B cell (primary cell): ENCODE measurements around the gene PLEKHG4B. TPM values are rescaled to one million over a fixed set of nuclear protein-coding genes. Genes with fewer than 3 reads are reported as not detected.

Experiments used
- ATAC-seq: fragments of 200-7000 bp; cut with Tn5 transposase; one replicate; pipeline ENCODE4 v1.10.0; 2021; ENCODE audit warnings: low read depth, mild to moderate bottlenecking, moderate number of reproducible peaks, moderate library complexity
- CTCF ChIA-PET: fragments of 350-600 bp; sonication (Branson Sonifier 250); formaldehyde crosslinking; loops from one replicate; lab custom pipeline; 2021; ENCODE audit warnings: antibody characterized with exemption, inconsistent platforms; lab: Charles Lee
- POLR2A ChIA-PET: fragments of 350-600 bp; sonication (Branson Sonifier 250); formaldehyde crosslinking; loops from one replicate; lab custom pipeline; 2021; ENCODE audit warnings: antibody characterized with exemption; lab: Charles Lee
- DNase-seq: peaks from one replicate; pipeline ENCODE4 v3.0.0; 2013
- H2AFZ ChIP-seq: 2 replicates; pipeline ENCODE4 v1.6.1; 2012; ENCODE audit warnings: mild to moderate bottlenecking, low read depth, low read length; ENCODE audit not compliant: insufficient read depth, poor library complexity, severe bottlenecking
- H3K27ac ChIP-seq, 2 donors: 1 replicate in 1 of 2; 2 replicates in 1 of 2; pipeline ENCODE4 v1.5.1; 2012 to 2013; ENCODE audit warnings: low read length in 2 of 2, mild to moderate bottlenecking in 2 of 2, moderate library complexity in 1 of 2
- H3K27me3 ChIP-seq, 4 experiments: fragments of 200-600 bp in 1 of 4; sonication (generic) in 1 of 4; replicated peaks in 1 of 4; 1 replicate in 2 of 4; 2 replicates in 2 of 4; pipeline versions ENCODE4 v1.6.1 to v1.7.0; 2013 to 2016; ENCODE audit warnings: low read length in 3 of 4, mild to moderate bottlenecking in 2 of 4, mixed read lengths in 1 of 4, moderate library complexity in 1 of 4; ENCODE audit not compliant: insufficient read depth in 4 of 4, control insufficient read depth in 3 of 4; ENCODE audit errors: control extremely low read depth in 1 of 4
- H3K36me3 ChIP-seq, 2 experiments: replicated peaks in 1 of 2; 1 replicate in 1 of 2; 2 replicates in 1 of 2; pipeline versions ENCODE4 v1.6.1 to v1.7.1; 2013; ENCODE audit warnings: low read length in 1 of 2; ENCODE audit not compliant: insufficient read depth in 2 of 2, control insufficient read depth in 1 of 2; ENCODE audit errors: control extremely low read depth in 1 of 2, extremely low read depth in 1 of 2
- H3K4me1 ChIP-seq, 2 donors: fragments of 200-600 bp in 1 of 2; sonication (generic) in 1 of 2; 1 replicate in 1 of 2; 2 replicates in 1 of 2; pipeline versions ENCODE4 v1.5.1 to v1.6.1; 2013 to 2017; ENCODE audit warnings: low read length in 2 of 2; ENCODE audit not compliant: control insufficient read depth in 2 of 2, insufficient read depth in 2 of 2
- H3K4me2 ChIP-seq: replicated peaks from 2 replicates; pipeline ENCODE3; 2012; ENCODE audit warnings: mild to moderate bottlenecking, low read depth, low read length; ENCODE audit not compliant: poor library complexity, severe bottlenecking
- H3K4me3 ChIP-seq, 5 experiments: fragments of 200-600 bp in 1 of 5; sonication (generic) in 1 of 5; 1 replicate in 3 of 5; 2 replicates in 2 of 5; pipeline versions ENCODE4 v1.5.1 to v1.7.0; 2011 to 2016; ENCODE audit warnings: low read length in 4 of 5, mild to moderate bottlenecking in 4 of 5, low read depth in 2 of 5, control low read depth in 1 of 5, moderate library complexity in 1 of 5; ENCODE audit not compliant: insufficient read depth in 1 of 5; ENCODE audit errors: control extremely low read depth in 1 of 5, extremely low read depth in 1 of 5
- H3K79me2 ChIP-seq: fragments of 200-600 bp; sonication (generic); one replicate; pipeline ENCODE4 v1.6.0; 2016; ENCODE audit warnings: low read length; ENCODE audit not compliant: control insufficient read depth, insufficient read depth
- H3K9ac ChIP-seq: fragments of 200-600 bp; sonication (generic); 2 replicates; pipeline ENCODE4 v1.6.1; 2017; ENCODE audit warnings: mild to moderate bottlenecking, low read length, moderate library complexity
- H3K9me3 ChIP-seq, 3 donors: one replicate each; pipeline versions ENCODE4 v1.6.1 to v1.7.1; 2013; ENCODE audit warnings: low read length in 2 of 3; ENCODE audit not compliant: control insufficient read depth in 2 of 3, insufficient read depth in 1 of 3; ENCODE audit errors: control extremely low read depth in 1 of 3
- H4K20me1 ChIP-seq: 2 replicates; pipeline ENCODE4 v1.6.0; 2012; ENCODE audit warnings: mild to moderate bottlenecking, low read length; ENCODE audit not compliant: insufficient read depth, control insufficient read depth, poor library complexity, severe bottlenecking
- H3K27ac Mint-ChIP-seq: one replicate; pipeline ENCODE4 v1.8.0; 2021; ENCODE audit warnings: mixed read lengths
- H3K27me3 Mint-ChIP-seq: one replicate; pipeline ENCODE4 v1.8.0; 2021; ENCODE audit warnings: mixed read lengths
- H3K4me1 Mint-ChIP-seq: one replicate; pipeline ENCODE4 v1.8.0; 2021; ENCODE audit warnings: mixed read lengths
- H3K4me3 Mint-ChIP-seq: one replicate; pipeline ENCODE4 v1.8.0; 2021; ENCODE audit warnings: mixed read lengths
- H3K9me3 Mint-ChIP-seq: one replicate; pipeline ENCODE4 v1.8.0; 2022; ENCODE audit warnings: mixed read lengths; ENCODE audit not compliant: insufficient read depth
- EZH2 ChIP-seq: IDR thresholded peaks from 2 replicates; pipeline ENCODE4 v1.6.1; 2012; ENCODE audit warnings: borderline replicate concordance, low read depth, mild to moderate bottlenecking, moderate library complexity, low read length; ENCODE audit not compliant: insufficient read depth, poor library complexity, severe bottlenecking
- WGBS: methylation state at CpG from one replicate; pipeline ENCODE4 v1.1.5; 2013; ENCODE audit warnings: missing lambda C conversion rate; ENCODE audit not compliant: insufficient coverage; 5-methylcytosine and 5-hydroxymethylcytosine counted together
- intact Hi-C: fragments of 100-400 bp; cut with micrococcal nuclease; formaldehyde crosslinking; loops from one replicate; pipeline ENCODE4 v1.10.0; 2022
- polyA plus RNA-seq: library from polyadenylated mRNA; depleted of rRNA; stranded (reverse); fragments of >200 nt; gene quantifications from 2 replicates; pipeline ENCODE4 v1.2.3, GENCODE V29; 2012
- total RNA-seq, 2 donors: library from RNA; stranded (reverse); fragments of 120-200 nt in 1 of 2; gene quantifications; 1 replicate in 1 of 2; 2 replicates in 1 of 2; pipeline versions ENCODE4 v1.2.3 to v1.2.4, GENCODE V29; 2013 to 2022
- TF ChIP-seq, protein P1 (sequence below): fragments of 200-600 bp; IDR thresholded peaks from one replicate; pipeline ENCODE4 v1.8.0; 2022; ENCODE audit warnings: antibody characterized with exemption, mild to moderate bottlenecking

PLEKHG4B gene
- total and polyA plus RNA-seq, 2 donors (not counting 1 experiment from before 2014, with no cell fraction given) = not detected

GRCh38 chr5:204462-204861 lies 112.5 kb downstream of the PLEKHG4B start:
- Histone ChIP-seq H3K4me2 (no peak overlapping the region), H3K4me3 (no peak overlapping the region), H3K9ac (no peak overlapping the region), H4K20me1 (peaks cover 42% of the 10 kb centered on the region), H3K36me3 (peaks cover 1 to 49% of the 10 kb centered on the region in 2 experiments), H3K4me1 (peaks cover 0 to 6% of the 10 kb centered on the region in 2 donors), H2AFZ (no peak overlapping the region), H3K27ac (no peak overlapping the region), H3K79me2 (peaks cover 8% of the 10 kb centered on the region), H3K9me3 (no peaks in the 10 kb centered on the region), H3K27me3 (no peaks in the 10 kb centered on the region)
- no peaks in the 10 kb centered on the region for H3K27me3 Mint-ChIP-seq
- ChIA-PET POLR2A (no interaction called here), CTCF (no interaction called here)
- H3K27ac Mint-ChIP-seq = no peak overlapping the region
- H3K9me3 Mint-ChIP-seq = no peaks in the 10 kb centered on the region
- H3K4me1 Mint-ChIP-seq = peaks cover 15% of the 10 kb centered on the region
- intact Hi-C loops = no loop called here
- no peak for DNase-seq
- TF ChIP-seq, protein P1, sequence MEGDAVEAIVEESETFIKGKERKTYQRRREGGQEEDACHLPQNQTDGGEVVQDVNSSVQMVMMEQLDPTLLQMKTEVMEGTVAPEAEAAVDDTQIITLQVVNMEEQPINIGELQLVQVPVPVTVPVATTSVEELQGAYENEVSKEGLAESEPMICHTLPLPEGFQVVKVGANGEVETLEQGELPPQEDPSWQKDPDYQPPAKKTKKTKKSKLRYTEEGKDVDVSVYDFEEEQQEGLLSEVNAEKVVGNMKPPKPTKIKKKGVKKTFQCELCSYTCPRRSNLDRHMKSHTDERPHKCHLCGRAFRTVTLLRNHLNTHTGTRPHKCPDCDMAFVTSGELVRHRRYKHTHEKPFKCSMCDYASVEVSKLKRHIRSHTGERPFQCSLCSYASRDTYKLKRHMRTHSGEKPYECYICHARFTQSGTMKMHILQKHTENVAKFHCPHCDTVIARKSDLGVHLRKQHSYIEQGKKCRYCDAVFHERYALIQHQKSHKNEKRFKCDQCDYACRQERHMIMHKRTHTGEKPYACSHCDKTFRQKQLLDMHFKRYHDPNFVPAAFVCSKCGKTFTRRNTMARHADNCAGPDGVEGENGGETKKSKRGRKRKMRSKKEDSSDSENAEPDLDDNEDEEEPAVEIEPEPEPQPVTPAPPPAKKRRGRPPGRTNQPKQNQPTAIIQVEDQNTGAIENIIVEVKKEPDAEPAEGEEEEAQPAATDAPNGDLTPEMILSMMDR = no peak
- TF ChIP-seq EZH2 = no peak
- ATAC-seq = no peak
- H3K4me3 Mint-ChIP-seq = no peak overlapping the region

DNA sequence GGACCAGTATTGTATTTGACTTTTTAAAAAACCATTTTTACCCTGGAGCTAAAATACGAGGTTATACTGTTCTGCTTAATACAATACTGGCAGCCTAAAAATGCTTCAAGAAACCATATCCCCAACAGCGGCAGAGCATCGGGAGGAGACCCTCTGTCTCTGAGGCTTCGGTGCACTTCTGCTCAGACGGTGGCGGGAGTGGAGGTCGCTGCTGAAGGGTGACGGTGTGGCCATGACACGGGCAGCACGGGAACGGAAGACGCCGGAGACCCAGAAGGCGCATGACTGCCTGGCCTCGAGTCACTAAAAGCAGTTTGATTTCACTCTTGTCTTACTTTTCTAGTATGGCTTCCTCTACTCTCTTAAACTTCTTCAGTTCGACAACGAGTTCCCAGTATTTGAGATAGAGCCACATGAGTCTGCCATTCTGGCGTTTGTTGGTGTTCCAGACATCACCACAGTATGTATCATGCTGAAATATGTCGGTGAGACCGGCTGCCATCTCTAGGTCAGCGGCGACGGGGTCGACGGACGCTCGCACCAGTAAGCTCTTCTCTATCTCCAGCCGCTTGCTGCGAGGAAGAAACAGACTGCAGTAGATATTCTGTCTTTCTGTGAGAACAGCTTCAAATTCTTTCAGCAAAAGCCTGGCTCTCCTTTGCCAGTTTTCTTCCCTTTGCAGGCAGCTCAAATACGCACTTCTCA lies 113.2 kb downstream of the PLEKHG4B start:
- Histone ChIP-seq H4K20me1 (peaks cover 45% of the 10 kb centered on the region), H3K4me2 (no peak overlapping the region), H3K9me3 (no peaks in the 10 kb centered on the region), H2AFZ (no peak overlapping the region), H3K79me2 (peaks cover 15% of the 10 kb centered on the region), H3K9ac (no peak overlapping the region), H3K4me3 (no peak overlapping the region), H3K4me1 (peaks cover 0 to 6% of the 10 kb centered on the region in 2 donors), H3K36me3 (peaks cover 1 to 49% of the 10 kb centered on the region in 2 experiments), H3K27ac (no peak overlapping the region), H3K27me3 (no peaks in the 10 kb centered on the region)
- Mint-ChIP-seq H3K27ac (no peak overlapping the region), H3K9me3 (no peaks in the 10 kb centered on the region), H3K4me3 (no peak overlapping the region), H3K27me3 (no peaks in the 10 kb centered on the region), H3K4me1 (peaks cover 22% of the 10 kb centered on the region)
- ATAC-seq (no peak), DNase-seq (no peak)
- intact Hi-C loops = no loop called here
- POLR2A ChIA-PET = no interaction called here
- CTCF ChIA-PET = no interaction called here
- TF ChIP-seq, protein P1 = no peak
- no peak for TF ChIP-seq EZH2
- 96% methylated on average over 26 of the region's 30 CpGs for WGBS
